ENCODE data around the gene KAT8. TPM values are rescaled to one million over a fixed set of nuclear protein-coding genes. Genes with fewer than 3 reads are reported as not detected.
"Not testable (repeated sequence)": the region's sequence is repeated elsewhere in the genome, so short reads cannot be mapped to it uniquely, and the experiment has no call there.

The KAT8 gene
- total and polyA plus RNA-seq, 4 donors, result 15.9 to 37.4 (median 19.6) TPM

DNA sequence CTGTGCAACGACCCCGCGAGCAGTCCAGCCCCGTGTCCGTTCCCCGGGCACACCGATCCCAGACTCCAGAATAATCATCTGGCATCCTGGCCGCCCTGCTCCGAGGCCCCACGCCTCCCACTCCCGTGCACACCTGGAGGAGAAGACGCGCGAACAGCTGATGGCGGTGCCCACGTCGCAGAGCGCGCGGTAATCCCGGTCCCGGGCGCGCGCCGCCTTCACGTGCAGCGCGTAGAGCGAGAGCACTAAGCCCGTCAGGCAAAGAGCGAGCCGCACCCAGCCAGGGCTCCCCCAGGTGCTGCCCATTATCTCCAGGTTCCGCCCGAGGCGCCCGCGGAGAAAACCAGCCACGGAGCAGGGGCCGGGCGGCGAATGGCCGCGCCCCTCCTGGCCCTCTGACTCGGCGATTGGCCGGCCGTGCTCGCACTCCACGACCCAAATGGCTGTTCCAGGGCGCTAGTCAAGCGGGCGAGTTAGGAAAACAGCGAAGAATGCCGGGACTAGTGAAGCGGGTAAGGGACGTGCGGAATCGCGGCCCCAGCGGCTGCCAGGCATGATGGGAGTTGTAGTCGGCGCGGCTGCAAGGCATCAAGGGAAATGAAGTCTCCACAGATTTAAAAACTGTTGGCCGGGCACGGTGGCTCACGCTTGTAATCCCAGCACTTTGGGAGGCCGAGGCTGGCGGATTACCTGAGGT lies 22.9 kb upstream of the KAT8 start, which contains the start of gene VKORC1 (continued):
- TF ChIP-seq, protein P1, sequence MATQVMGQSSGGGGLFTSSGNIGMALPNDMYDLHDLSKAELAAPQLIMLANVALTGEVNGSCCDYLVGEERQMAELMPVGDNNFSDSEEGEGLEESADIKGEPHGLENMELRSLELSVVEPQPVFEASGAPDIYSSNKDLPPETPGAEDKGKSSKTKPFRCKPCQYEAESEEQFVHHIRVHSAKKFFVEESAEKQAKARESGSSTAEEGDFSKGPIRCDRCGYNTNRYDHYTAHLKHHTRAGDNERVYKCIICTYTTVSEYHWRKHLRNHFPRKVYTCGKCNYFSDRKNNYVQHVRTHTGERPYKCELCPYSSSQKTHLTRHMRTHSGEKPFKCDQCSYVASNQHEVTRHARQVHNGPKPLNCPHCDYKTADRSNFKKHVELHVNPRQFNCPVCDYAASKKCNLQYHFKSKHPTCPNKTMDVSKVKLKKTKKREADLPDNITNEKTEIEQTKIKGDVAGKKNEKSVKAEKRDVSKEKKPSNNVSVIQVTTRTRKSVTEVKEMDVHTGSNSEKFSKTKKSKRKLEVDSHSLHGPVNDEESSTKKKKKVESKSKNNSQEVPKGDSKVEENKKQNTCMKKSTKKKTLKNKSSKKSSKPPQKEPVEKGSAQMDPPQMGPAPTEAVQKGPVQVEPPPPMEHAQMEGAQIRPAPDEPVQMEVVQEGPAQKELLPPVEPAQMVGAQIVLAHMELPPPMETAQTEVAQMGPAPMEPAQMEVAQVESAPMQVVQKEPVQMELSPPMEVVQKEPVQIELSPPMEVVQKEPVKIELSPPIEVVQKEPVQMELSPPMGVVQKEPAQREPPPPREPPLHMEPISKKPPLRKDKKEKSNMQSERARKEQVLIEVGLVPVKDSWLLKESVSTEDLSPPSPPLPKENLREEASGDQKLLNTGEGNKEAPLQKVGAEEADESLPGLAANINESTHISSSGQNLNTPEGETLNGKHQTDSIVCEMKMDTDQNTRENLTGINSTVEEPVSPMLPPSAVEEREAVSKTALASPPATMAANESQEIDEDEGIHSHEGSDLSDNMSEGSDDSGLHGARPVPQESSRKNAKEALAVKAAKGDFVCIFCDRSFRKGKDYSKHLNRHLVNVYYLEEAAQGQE (IDR thresholded peaks at IDR 0.05), result peak; percentile 92

DNA sequence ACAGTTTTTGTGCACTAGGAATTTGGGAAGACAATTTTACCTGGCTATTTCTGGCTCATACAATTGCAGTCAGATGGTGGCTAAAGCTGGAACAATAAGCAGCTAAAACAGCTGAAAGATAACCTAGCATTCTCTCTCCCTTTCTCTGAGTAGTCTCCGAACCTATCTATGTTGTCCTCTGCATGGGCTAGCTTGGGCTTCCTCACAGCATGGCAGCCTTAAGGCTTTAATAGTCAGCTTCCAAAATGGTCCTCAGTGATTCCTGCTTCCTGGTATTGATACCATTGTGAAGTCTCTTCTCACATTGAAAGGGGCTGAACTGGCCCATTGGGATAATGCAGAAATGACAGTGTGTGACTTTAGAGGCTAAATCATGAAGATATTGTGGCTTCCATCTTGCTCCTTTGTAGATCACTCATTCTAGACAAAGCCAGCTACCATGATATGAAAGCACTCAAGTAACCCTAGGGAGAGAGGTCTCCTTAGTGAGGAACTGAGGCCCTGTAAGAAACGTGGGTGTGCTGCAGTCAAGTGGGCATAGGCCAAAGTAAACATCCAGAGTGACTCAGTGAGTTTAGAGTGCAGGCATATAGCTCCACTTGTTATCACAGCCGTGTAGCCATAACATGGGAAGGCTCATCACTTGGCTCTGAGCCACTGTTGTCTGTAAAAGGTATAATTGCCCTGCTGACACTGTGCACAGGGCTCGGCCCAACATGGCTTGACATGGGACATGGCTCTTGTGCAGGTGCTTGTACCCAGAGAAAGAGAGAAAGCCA lies 17.4 kb upstream of the KAT8 start:
- WGBS, result 74% methylated on average over 4 of the region's 4 CpGs
- no peak for TF ChIP-seq EGR1 (IDR thresholded peaks at IDR 0.05; ENCODE audit: low read depth in 2 of 2)
- TF ChIP-seq GABPA (IDR thresholded peaks at IDR 0.05 in 1 of 2, conservative IDR thresholded peaks at IDR 0.05 in 1 of 2), result no peak
- TF ChIP-seq FOXA1 (IDR thresholded peaks at IDR 0.05), result no peak
- no peak for TF ChIP-seq TAF1 (conservative IDR thresholded peaks at IDR 0.05)
- TF ChIP-seq, protein P2, sequence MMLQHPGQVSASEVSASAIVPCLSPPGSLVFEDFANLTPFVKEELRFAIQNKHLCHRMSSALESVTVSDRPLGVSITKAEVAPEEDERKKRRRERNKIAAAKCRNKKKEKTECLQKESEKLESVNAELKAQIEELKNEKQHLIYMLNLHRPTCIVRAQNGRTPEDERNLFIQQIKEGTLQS (IDR thresholded peaks at IDR 0.05), result no peak
- TF ChIP-seq, protein P3, sequence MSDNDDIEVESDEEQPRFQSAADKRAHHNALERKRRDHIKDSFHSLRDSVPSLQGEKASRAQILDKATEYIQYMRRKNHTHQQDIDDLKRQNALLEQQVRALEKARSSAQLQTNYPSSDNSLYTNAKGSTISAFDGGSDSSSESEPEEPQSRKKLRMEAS (IDR thresholded peaks at IDR 0.05), result no peak
- TF ChIP-seq RAD21 (IDR thresholded peaks at IDR 0.05), result no peak
- TF ChIP-seq HNF4A (conservative IDR thresholded peaks at IDR 0.05), result no peak
- no peak for TF ChIP-seq SP1 (IDR thresholded peaks at IDR 0.05)
- peaks cover 0 to 3% (median 0%) of the 10 kb centered on the region in 4 donors for H3K9me3 ChIP-seq (ENCODE audit: control insufficient read depth in 4 of 4, low read length in 3 of 4)
- H3K27ac ChIP-seq (ENCODE audit: low read depth in 1 of 2, low read length in 2 of 2), result no peak overlapping the region
- H3K4me1 ChIP-seq (ENCODE audit: control insufficient read depth in 4 of 4, insufficient read depth in 4 of 4, low read length in 3 of 4), result peaks cover 0 to 7% (median 3%) of the 10 kb centered on the region in 4 donors
- H3K9ac ChIP-seq (ENCODE audit: low read depth in 1 of 2, low read length in 2 of 2), result no peak overlapping the region
- DNase-seq (ENCODE audit: low spot score), result no peak
- H3K4me3 ChIP-seq (ENCODE audit: low read depth in 1 of 3, low read length in 3 of 3), result no peak overlapping the region
- no peaks in the 10 kb centered on the region for H3K36me3 ChIP-seq (ENCODE audit: control insufficient read depth in 4 of 4, insufficient read depth in 3 of 4, low read depth in 1 of 4, low read length in 3 of 4)
- no peaks in the 10 kb centered on the region for H3K27me3 ChIP-seq (ENCODE audit: control insufficient read depth in 4 of 4, insufficient read depth in 4 of 4, low read length in 3 of 4)

DNA sequence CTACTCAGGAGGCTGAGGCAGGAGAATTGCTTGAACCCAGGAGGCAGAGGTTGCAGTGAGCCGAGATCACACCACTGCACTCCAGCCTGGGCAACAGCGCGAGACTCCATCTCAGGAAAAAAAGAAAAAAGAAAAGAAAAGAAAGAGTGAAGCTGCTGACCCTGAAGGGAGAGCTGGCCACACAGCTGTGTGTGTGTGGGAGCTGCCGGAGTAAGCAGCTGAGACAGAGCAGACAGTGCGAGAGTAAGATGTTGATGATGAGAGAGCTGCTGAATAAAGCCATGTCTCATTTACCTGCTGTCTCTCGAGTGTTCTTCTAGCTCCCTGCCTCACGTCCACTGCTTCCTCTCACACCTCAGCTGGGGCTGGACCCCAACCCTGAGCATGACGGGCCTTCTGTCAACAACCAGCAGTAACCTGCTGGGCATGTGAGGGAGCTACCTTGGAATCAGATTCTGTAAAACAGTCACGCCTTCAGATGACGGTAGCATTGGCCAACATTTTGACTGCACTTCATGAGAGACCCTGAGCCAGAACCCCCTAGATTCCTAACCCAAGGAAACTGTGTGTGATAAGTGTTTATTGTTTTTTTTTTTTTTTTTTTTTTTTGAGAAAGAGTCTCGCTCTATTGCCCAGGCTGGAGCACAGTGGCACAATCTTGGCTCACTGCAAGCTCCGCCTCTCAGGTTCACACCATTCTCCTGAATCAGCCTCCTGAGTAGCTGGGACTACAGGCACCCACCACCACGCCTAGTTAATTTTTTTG lies 16.4 kb upstream of the KAT8 start:
- DNase-seq (ENCODE audit: low spot score), result not testable (repeated sequence)

More for the DNA sequence above, 16.4 kb upstream of the KAT8 start:
- not testable (repeated sequence) for H3K27ac ChIP-seq (ENCODE audit: low read depth in 1 of 2, low read length in 2 of 2); H3K9me3 ChIP-seq (ENCODE audit: control insufficient read depth in 4 of 4, low read length in 3 of 4); H3K9ac ChIP-seq (ENCODE audit: low read depth in 1 of 2, low read length in 2 of 2); H3K27me3 ChIP-seq (ENCODE audit: control insufficient read depth in 4 of 4, insufficient read depth in 4 of 4, low read length in 3 of 4); H3K36me3 ChIP-seq (ENCODE audit: control insufficient read depth in 4 of 4, insufficient read depth in 3 of 4, low read depth in 1 of 4, low read length in 3 of 4); H3K4me1 ChIP-seq (ENCODE audit: control insufficient read depth in 4 of 4, insufficient read depth in 4 of 4, low read length in 3 of 4); H3K4me3 ChIP-seq (ENCODE audit: low read depth in 1 of 3, low read length in 3 of 3)
- 92% methylated on average over 13 of the region's 13 CpGs for WGBS
